DMS153 treated with DMSO at 0.1 percent for 48 hours (cell line): ENCODE measurements around the gene COL27A1.

Experiments
- DNase-seq: peaks from one replicate; lab custom pipeline; 2025; ENCODE audit not compliant: unreplicated experiment; lab: John Stamatoyannopoulos, UW

Gene COL27A1

DNA sequence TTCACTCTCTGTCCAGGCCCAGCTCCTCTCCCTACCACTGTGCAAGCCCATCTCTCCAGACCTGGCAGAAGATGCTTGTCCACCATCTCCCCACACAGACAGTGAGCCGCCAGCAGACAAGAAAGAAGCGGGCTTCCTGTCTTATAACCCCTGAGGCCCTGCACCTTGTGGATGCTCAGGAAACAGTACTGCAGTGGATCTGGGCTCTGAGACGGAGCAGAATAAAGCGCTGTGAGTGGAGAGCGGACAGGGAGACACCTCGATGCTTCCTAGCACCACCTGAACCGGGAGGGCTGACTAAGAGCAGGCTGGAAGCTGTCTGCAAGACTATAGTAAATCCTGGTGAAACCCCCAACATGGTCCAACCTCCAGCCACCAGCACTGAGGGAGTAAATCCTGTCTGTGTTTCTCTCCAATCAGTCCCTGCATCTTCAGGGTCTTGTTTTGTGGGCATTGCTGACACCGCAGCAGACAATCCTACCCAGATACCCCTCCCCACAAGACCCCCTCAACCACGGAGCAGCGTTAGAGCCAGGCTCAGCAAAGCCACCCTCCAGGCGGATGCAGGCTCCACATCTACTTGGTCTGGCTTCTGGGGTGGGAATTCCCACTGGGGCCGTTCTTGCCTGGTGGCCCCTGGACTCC, 193.0 kb downstream of the COL27A1 start:
- DNase-seq: no peak

DNA sequence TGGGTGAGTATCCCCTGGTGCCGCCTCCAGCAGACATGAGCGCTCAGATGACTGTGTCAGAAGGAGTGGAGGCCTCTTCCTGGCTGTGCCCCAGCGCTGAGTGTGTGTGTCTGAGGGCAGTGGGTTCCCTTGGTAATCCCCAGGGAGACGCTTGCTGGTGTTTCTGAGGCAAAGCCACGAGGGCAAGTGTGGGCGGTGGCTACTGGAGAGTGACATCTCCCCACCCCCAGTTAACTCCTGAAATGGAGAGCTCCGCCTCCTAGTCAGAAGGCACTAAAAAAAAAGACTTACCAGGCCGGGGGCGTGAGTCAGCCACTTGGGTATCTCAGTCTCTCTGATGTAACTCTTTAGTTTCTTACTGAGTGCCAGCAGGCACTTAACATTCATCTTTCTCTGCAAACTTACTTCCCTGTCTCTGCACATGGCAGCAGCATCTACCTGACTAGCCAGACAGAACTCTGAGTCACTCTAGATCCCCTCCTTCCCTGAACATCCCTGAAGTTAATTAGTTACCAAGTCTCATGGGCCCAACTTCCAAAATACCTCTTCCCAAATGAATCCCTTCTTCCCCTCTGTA, 193.7 kb downstream of the COL27A1 start:
- no peak for DNase-seq

DNA sequence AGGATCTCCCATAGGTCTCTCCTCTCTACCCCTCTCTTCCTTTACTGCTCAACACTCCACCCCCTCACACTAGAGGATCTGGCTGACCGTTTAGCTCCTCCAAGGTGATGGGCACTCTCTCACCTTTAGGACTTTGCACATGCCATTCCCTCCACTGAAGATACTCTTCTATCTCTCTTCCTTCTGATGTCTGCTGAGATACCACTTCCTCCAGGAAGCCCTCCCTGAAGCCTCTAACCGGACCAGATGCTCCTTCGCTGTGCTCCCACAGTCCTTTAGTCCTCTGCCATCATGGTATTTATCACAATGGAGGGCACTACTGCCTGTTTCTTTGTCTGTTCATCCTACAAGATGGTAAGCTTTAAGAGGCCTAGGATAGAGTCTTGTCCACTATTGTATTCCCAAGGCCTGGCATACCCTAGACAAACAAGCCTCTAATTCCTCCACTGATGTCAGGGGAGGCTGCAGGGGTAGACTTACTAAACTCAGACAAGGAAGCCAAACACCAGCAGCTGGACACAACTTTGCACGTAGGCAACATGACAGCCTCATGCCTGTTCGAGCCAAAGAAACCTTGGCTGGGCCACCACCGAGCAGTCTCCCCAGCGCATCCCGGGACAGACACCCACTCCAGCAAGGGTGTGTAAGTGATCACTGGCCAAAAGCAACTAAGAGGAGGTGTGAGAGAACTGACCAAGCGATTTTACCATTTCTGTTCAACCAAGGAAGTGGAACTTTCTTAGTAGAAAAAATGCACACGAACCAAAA, 194.6 kb downstream of the COL27A1 start:
- no peak for DNase-seq

DNA sequence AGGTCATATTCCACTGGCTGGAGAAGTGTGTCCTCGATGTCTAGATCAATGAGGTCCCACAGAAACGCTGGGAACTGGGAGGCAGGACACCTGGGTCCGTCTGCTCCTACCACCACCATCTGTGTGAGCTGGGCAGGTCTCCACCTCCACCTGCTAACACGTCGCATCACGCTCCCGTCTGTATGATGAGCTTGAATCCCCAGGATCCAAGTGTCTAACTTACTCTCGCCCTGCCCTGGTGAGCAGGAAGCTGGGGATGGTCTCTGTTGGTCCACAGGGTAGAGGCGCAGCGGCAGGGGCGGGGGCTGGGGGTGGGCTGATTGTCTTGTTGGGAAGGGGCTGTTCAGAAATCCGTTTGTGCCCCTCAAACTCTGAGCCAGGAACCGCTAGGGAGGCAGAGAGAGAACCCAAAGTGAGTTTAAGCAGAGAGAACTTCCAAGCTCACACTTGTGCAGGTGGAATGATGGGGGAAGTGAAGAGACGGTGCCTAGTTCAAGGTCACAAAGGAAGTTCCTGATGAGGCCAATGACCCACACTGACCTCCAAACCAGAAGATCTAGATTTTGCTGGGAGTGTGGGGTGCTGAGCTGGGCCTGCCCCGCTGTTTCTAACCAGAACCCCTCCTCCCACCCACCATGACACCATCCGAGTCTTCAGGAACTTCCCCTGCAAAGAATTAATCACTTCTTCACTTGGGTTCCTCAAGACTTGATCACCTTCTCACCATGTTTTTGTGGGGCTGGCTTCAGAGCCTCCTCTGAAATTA, 195.5 kb downstream of the COL27A1 start:
- no peak for DNase-seq

DNA sequence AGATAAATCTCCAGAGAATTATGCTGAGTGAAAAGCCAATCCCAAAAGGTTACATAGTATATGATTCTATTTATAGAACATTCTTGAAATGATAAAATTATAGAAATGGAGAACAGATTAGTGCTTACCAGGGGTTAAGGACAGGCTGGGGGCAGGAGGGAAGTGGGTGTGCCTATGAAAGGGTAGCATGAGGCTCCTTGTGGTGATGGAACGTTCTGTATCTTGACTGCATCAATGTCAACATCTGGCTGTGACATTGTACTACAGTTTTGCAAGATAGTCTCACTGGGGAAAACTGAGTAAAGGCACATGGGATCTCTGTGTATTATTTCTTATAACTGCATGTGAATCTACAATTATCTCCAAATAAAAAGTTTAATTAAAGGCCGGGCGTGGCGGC, 196.6 kb downstream of the COL27A1 start:
- no peak for DNase-seq

DNA sequence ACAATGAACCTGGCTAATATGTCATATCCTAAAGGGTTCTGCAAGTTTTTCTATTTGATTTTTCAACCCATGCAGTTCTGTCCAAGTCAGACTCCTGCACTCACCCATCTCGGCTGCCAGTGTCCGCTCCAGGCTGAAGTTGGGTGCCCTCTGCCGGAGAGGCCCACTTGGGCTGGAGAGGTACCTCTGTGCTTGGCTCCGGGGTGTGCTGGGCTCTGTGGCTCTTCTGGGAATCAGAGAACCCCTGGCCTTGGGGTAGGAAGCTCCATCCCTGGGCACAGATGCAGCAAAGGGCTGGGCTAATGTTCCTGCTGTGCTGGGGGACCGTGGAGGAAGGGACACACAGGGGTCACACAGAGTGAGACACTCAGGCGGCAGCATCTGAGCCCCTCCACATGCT, 200.5 kb downstream of the COL27A1 start:
- no peak for DNase-seq

DNA sequence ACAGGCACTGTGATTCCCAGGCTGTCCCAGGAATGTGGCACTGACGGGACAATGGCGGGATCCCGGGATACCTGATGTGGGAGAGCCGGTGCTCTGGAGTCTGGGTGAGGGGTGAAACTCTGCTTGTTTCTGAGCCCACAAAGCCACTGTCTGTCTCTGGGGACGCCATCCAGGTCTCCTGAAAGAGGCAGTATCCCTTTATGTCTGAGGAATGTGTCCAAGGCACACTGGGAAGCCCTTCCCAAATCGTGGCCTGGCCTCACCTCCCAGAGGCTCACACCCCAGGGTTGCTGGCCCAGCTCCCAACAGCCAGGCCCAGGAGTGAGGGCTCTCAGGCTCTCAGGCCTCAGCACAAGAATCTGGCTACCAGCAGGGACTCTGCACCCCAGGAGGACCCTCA, 201.5 kb downstream of the COL27A1 start:
- no peak for DNase-seq

DNA sequence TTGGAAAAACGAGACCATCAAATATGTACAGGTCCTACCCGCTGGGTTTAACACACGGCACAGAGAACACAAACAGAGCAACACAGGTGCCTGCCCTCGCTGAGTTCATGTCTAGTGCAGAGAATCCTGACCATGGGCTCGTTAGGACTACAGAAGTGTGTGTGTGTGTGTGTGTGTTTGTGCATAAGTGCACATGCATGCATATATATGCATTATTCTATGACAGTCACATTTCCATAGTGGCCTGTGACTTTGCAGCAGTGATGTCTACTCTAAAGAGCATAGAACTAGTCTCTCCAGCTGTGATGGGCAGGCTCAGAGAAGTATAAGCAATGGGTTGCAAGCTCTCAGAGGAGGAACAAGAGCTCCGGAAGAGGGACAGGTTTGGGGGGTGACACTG, 202.0 kb downstream of the COL27A1 start:
- no peak for DNase-seq

DNA sequence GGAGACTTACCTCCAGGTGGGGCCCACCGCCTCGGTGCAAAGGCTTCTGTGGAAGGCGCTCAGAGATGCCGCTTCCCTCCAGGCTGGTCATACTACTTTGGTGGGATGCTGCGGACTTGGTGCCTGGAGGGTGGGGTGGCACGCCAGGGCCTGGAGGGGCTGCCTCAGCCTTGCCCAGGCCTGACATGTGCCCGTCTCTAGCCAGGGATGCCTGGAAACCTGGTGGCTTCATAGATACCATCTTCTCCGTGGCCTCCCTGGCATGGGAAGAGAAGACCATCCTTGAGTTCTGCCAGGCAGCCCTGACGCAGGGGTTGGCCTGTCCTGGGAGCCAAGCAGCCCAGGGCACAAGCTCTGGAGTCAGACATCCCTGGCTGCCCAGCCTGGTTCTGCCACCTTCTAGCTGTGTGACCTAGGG, 202.6 kb downstream of the COL27A1 start:
- no peak for DNase-seq

DNA sequence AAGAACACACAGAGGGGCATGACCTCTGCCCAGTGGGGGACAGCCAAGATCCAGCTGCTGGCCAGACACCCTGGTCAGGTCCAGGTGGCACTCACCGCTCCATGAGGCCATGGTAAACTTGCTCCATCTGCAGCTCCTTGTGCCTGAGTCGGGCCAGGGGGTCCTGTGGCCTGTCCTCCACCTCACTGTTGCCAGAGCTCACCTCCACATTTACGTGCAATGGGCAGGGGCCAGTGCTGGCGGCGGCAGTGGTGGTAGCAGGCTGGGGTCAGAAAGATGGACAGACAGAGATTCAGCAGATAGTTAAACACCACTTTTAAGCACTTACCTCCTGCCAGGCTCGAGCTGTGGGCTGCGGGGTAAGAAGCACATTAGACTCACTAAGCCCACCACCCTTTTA, 204.5 kb downstream of the COL27A1 start:
- no peak for DNase-seq

DNA sequence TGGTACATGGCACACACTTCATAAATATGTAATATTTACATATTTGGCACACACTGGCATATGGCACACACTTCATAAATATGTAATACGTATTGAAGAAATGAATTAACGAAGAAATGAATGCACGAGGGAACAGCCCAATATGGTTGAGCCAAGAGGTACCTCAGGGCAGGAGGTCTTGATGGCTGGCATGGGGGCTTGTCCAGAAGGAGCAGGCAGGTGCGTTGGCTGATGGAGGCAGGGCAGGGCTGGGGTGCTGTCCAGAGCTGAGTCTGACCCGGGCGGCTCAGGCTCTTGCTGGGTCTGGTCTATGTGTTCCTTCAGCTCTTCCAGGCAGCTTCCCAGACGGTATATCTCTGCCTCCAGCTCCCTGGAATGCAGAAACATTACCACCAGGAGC, 206.2 kb downstream of the COL27A1 start:
- DNase-seq: no peak
